MCF 10A (cell line): ENCODE results near the gene GTPBP6. TPM values are rescaled to one million over a fixed set of nuclear protein-coding genes. Genes with fewer than 3 reads are reported as not detected.

Experiments
- BruUV-seq: library from RNA; stranded (reverse); fragments of 400-500 nt; replicated peaks from 2 replicates; lab custom pipeline; 2021; lab: Mats Ljungman, UMichigan
- CTCF ChIA-PET: fragments of 300-600 bp; sonication (Branson Sonifier 250); formaldehyde crosslinking; extraction: SDS; loops from one replicate; lab custom pipeline; 2021; ENCODE audit warnings: antibody characterized with exemption, inconsistent platforms; lab: Yijun Ruan, JAX
- POLR2A ChIA-PET: fragments of 300-600, 350-650 bp; sonication (Branson Sonifier 250); formaldehyde crosslinking; extraction: SDS; loops from one replicate; lab custom pipeline; 2020; ENCODE audit warnings: antibody characterized with exemption, inconsistent platforms; lab: Yijun Ruan, JAX
- DNase-seq: peaks from one replicate; pipeline ENCODE4 v3.0.0-alpha.2; 2018; ENCODE audit not compliant: unreplicated experiment
- H3K27ac Mint-ChIP-seq: one replicate; pipeline ENCODE4 v1.8.0; 2022; ENCODE audit warnings: mild to moderate bottlenecking, low read depth, mixed read lengths; ENCODE audit not compliant: unreplicated experiment
- H3K27me3 Mint-ChIP-seq: one replicate; pipeline ENCODE4 v1.8.0; 2022; ENCODE audit warnings: mixed read lengths; ENCODE audit not compliant: insufficient read depth, unreplicated experiment
- H3K36me3 Mint-ChIP-seq: one replicate; pipeline ENCODE4 v1.8.0; 2022; ENCODE audit warnings: mild to moderate bottlenecking, moderate library complexity, mixed read lengths; ENCODE audit not compliant: insufficient read depth, unreplicated experiment
- H3K4me1 Mint-ChIP-seq: one replicate; pipeline ENCODE4 v1.8.0; 2022; ENCODE audit warnings: mixed read lengths; ENCODE audit not compliant: insufficient read depth, unreplicated experiment
- H3K4me3 Mint-ChIP-seq: one replicate; pipeline ENCODE4 v1.8.0; 2022; ENCODE audit warnings: mild to moderate bottlenecking, moderate library complexity, mixed read lengths; ENCODE audit not compliant: unreplicated experiment
- H3K9me3 Mint-ChIP-seq: one replicate; pipeline ENCODE4 v1.8.0; 2022; ENCODE audit warnings: mixed read lengths; ENCODE audit not compliant: unreplicated experiment
- CTCF ChIP-seq: fragments of 200-600 bp; IDR thresholded peaks from one replicate; pipeline ENCODE4 v1.8.0; 2022; ENCODE audit warnings: antibody characterized with exemption, mild to moderate bottlenecking; ENCODE audit not compliant: unreplicated experiment
- intact Hi-C: fragments of 100-400 bp; cut with micrococcal nuclease; formaldehyde crosslinking; loops from 2 replicates; pipeline ENCODE4 v1.14.1; 2022
- total RNA-seq: library from RNA; stranded (reverse); gene quantifications from 2 replicates; pipeline ENCODE4 v1.2.3, GENCODE V29; 2022

GTPBP6 gene
- total RNA-seq, 1 experiment from 2014 or later: 73.4 TPM

DNA sequence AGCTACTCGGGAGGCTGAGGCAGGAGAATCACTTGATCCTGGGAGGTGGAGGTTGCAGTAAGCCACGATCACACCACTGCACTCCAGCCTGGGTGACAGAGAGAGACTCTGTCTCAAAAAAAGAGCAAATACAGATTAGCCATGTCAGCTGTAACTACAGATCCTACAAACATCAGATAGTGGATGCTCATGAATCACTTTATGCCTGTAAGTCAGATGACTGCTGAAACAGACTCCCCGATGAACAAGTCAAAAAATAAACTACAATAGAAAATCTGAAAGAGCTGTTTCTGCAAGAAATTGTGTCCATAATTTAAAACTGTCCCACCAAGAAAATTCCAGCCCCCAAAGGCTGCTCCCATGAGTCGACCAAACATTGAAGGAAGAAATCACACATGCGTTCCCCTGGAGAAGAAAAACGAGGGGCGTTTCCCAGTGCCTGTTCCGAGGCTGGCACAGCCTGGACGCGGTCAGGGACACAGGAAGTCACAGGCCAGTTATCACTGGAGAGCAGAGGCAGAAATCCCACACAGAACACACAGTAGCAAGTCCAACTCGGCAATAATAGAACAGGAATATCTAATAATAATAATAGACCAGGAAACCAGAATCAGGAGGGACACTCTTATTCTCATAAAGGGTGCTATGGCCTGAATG lies 30.0 kb upstream of the GTPBP6 start:
- Mint-ChIP-seq H3K4me3 (no peak overlapping the region), H3K36me3 (no peaks in the 10 kb centered on the region), H3K27ac (no peak overlapping the region), H3K27me3 (no peaks in the 10 kb centered on the region), H3K9me3 (no peaks in the 10 kb centered on the region), H3K4me1 (no peaks in the 10 kb centered on the region)
- intact Hi-C loops: no loop called here
- no TSS peak for BruUV-seq
- no peak for TF ChIP-seq CTCF
- ChIA-PET CTCF (no interaction called here), POLR2A (no interaction called here)
- DNase-seq: no peak

DNA sequence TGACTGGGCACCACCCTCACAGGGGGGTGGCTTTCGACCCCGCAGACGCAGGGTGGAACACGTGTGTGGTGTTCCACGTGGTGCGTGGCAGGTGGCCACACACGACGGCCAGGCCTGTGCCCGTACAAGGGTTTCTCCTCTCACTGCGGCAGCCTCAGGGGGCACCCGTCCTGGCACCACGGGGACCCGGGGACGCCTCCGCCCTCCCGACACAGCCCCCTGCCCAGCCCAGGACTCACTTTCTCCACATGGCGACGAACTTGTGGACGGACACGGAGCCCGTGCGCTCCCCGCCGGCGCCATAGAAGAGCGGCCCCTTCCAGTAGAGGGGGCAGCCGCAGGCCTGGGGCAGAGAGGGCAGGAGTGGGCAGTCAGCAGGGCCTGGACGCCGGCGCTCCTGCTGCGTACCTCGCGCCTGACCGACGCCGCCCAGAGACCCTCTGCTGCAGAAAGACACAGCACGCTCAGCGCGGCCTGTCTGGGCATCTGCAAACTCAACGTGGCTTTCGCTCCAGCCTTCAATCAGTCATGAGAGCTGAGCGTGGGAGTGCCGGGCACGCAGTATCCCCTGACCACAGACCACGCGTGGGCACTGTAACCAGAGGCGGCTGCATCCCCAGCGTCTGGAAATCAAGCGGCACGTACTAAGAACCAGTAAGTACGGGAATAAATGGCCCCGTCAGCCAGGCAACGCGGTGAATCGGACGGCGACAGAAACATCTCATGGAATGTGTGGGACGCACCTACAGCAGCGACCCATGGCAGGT lies 28.9 kb upstream of the GTPBP6 start:
- no peak overlapping the region for H3K27ac Mint-ChIP-seq
- no peak overlapping the region for H3K4me3 Mint-ChIP-seq
- H3K36me3 Mint-ChIP-seq: no peaks in the 10 kb centered on the region
- no peaks in the 10 kb centered on the region for H3K27me3 Mint-ChIP-seq
- no peaks in the 10 kb centered on the region for H3K9me3 Mint-ChIP-seq
- BruUV-seq: no TSS peak
- DNase-seq: no peak
- intact Hi-C loops: no loop called here
- CTCF ChIA-PET: no interaction called here
- POLR2A ChIA-PET: no interaction called here
- no peak for TF ChIP-seq CTCF
- no peaks in the 10 kb centered on the region for H3K4me1 Mint-ChIP-seq

- peaks cover 9% of the 10 kb centered on the region for H3K36me3 Mint-ChIP-seq
- BruUV-seq: no TSS peak
- H3K4me3 Mint-ChIP-seq: no peak overlapping the region
- no peak overlapping the region for H3K27ac Mint-ChIP-seq
- CTCF ChIA-PET: no interaction called here
- peaks cover 7% of the 10 kb centered on the region for H3K9me3 Mint-ChIP-seq
- no peak for TF ChIP-seq CTCF
- intact Hi-C loops: no loop called here
- POLR2A ChIA-PET: no interaction called here
- no peaks in the 10 kb centered on the region for H3K4me1 Mint-ChIP-seq
- no peaks in the 10 kb centered on the region for H3K27me3 Mint-ChIP-seq
- DNase-seq: no peak
Observed at GRCh38 chrX:346034-346813, 27.6 kb upstream of the GTPBP6 start.
